Measurements from ENCODE around the gene ZDHHC9. TPM values are rescaled to one million over a fixed set of nuclear protein-coding genes. Genes with fewer than 3 reads are reported as not detected.

ZDHHC9 gene
- total RNA-seq, 2 donors from 2014 or later: 12.7 to 12.9 TPM

GRCh38 chrX:129771266-129771995, 72.3 kb downstream of the ZDHHC9 start:
- 65 to 83% methylated on average over 12 to 14 of the region's 14 CpGs for WGBS, 2 donors
- no peaks in the 10 kb centered on the region for H3K27me3 ChIP-seq
- H3K4me3 ChIP-seq: no peak overlapping the region
- no peaks in the 10 kb centered on the region for H3K9me3 ChIP-seq
- no peak for ATAC-seq
- H3K36me3 ChIP-seq (replicated peaks in 1 of 2; ENCODE audit: insufficient read depth in 1 of 2, low read depth in 2 of 2): no peaks in the 10 kb centered on the region
- TF ChIP-seq, protein P1, sequence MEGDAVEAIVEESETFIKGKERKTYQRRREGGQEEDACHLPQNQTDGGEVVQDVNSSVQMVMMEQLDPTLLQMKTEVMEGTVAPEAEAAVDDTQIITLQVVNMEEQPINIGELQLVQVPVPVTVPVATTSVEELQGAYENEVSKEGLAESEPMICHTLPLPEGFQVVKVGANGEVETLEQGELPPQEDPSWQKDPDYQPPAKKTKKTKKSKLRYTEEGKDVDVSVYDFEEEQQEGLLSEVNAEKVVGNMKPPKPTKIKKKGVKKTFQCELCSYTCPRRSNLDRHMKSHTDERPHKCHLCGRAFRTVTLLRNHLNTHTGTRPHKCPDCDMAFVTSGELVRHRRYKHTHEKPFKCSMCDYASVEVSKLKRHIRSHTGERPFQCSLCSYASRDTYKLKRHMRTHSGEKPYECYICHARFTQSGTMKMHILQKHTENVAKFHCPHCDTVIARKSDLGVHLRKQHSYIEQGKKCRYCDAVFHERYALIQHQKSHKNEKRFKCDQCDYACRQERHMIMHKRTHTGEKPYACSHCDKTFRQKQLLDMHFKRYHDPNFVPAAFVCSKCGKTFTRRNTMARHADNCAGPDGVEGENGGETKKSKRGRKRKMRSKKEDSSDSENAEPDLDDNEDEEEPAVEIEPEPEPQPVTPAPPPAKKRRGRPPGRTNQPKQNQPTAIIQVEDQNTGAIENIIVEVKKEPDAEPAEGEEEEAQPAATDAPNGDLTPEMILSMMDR (IDR thresholded peaks at IDR 0.05): no peak
- no peak for TF ChIP-seq POLR2A (IDR thresholded peaks at IDR 0.05)
- DNase-seq: no peak
- intact Hi-C loops (cut with DNase I): no loop called here
- H3K4me1 ChIP-seq: no peaks in the 10 kb centered on the region
- no peak overlapping the region for H3K27ac ChIP-seq

DNA sequence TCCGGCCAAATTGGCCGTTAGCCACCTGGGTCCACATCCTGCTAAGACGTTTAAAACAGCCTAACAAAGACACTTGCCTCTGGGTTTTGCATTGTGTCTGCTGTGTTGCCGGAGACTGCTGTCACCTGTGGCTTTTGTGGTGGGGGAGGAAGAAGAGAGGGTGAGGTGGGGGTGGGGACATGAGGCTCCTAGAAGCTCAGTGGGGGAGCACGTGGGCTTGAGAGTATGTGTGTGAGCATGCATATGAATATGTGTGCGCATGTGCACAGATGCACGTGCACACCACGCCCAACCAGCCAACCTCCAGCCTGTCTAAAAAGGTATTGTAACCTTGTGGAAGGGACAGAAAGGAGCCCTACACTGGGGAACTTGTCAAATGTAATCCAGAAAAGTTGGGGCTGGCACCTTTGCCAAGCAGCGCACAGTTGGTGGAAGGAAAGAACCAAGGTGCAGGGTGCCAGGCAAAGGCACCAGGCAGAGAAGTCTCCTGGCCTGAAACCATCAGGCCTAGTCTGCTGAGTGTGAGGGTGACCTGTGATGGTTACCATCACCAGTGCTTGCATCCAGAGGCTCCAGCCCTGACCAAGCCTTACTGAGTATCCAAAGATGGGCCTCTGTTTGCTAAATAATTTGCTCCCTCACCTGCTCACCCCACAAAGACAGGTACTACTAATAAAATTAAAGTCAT, 74.1 kb downstream of the ZDHHC9 start:
- intact Hi-C loops (cut with DNase I): no loop called here
- no peaks in the 10 kb centered on the region for H3K27me3 ChIP-seq
- TF ChIP-seq, protein P1 (IDR thresholded peaks at IDR 0.05): no peak
- TF ChIP-seq POLR2A (IDR thresholded peaks at IDR 0.05): no peak
- no peaks in the 10 kb centered on the region for H3K4me1 ChIP-seq
- WGBS, 2 donors: 42 to 66% methylated on average over 7 to 8 of the region's 9 CpGs
- no peaks in the 10 kb centered on the region for H3K9me3 ChIP-seq
- ATAC-seq (no peak), DNase-seq (peak in 1 of 4 donors; percentile 23)
- H3K27ac ChIP-seq: no peak overlapping the region
- no peaks in the 10 kb centered on the region for H3K36me3 ChIP-seq (replicated peaks in 1 of 2; ENCODE audit: insufficient read depth in 1 of 2, low read depth in 2 of 2)
- no peak overlapping the region for H3K4me3 ChIP-seq

- no peak for TF ChIP-seq POLR2A (IDR thresholded peaks at IDR 0.05)
- TF ChIP-seq, protein P1 (IDR thresholded peaks at IDR 0.05): no peak
- no peaks in the 10 kb centered on the region for H3K36me3 ChIP-seq (replicated peaks in 1 of 2; ENCODE audit: insufficient read depth in 1 of 2, low read depth in 2 of 2)
- 90% methylated on average over 5 of the region's 8 CpGs; no CpG with 5 or more reads in 1 of the 2 donors for WGBS, 2 donors
- H3K4me3 ChIP-seq: no peak overlapping the region
- no peaks in the 10 kb centered on the region for H3K4me1 ChIP-seq
- intact Hi-C loops (cut with DNase I): no loop called here
- no peak overlapping the region for H3K27ac ChIP-seq
- ATAC-seq: no peak
- DNase-seq: no peak
- H3K9me3 ChIP-seq: no peaks in the 10 kb centered on the region
- H3K27me3 ChIP-seq: no peaks in the 10 kb centered on the region
Measured at GRCh38 chrX:129768586-129769466, 74.9 kb downstream of the ZDHHC9 start.

DNA sequence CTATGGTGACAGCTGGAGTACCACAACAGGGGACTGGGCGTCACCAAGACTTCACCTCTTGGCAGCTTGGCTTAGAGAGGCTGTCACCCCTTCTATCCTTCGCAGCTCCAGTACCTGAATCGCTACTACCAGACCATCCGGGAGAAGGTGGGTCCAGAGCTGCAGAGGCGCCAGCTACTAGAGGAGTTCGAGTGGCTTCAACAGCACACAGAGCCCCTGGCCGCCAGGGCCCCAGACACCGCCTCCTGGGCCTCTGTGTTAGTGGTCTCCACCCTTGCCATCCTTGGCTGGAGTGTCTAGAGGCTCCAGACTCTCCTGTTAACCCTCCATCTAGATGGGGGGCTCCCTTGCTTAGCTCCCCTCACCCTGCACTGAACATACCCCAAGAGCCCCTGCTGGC, 75.5 kb downstream of the ZDHHC9 start:
- WGBS, 2 donors: 85% methylated on average over 8 of the region's 8 CpGs; no CpG with 5 or more reads in 1 of the 2 donors
- intact Hi-C loops (cut with DNase I): no loop called here
- no peaks in the 10 kb centered on the region for H3K36me3 ChIP-seq (replicated peaks in 1 of 2; ENCODE audit: insufficient read depth in 1 of 2, low read depth in 2 of 2)
- H3K27me3 ChIP-seq: no peaks in the 10 kb centered on the region
- H3K27ac ChIP-seq: no peak overlapping the region
- H3K4me1 ChIP-seq: no peaks in the 10 kb centered on the region
- TF ChIP-seq, protein P1 (IDR thresholded peaks at IDR 0.05): no peak
- no peak for TF ChIP-seq POLR2A (IDR thresholded peaks at IDR 0.05)
- H3K9me3 ChIP-seq: no peaks in the 10 kb centered on the region
- no peak for DNase-seq
- H3K4me3 ChIP-seq: no peak overlapping the region
- no peak for ATAC-seq

Data from body of pancreas (tissue), 4 donors.